Breast epithelium (tissue), 3 donors: ENCODE data around the gene SWI5.
A peak's percentile ranks its signal among the peaks of the same experiment; 100 is the strongest.

ENCODE experiments used
- CTCF ChIP-seq, 3 donors: fragments of 450-650 bp; IDR thresholded peaks; one replicate each; pipeline ENCODE4 v1.5.1; 2016 to 2017; ENCODE audit warnings: antibody characterized with exemption in 3 of 3, mild to moderate bottlenecking in 3 of 3, moderate library complexity in 3 of 3
- POLR2A ChIP-seq: fragments of 450-650 bp; IDR thresholded peaks from one replicate; pipeline ENCODE4 v1.6.1; 2016; ENCODE audit warnings: antibody characterized with exemption, mild to moderate bottlenecking, moderate library complexity

DNA sequence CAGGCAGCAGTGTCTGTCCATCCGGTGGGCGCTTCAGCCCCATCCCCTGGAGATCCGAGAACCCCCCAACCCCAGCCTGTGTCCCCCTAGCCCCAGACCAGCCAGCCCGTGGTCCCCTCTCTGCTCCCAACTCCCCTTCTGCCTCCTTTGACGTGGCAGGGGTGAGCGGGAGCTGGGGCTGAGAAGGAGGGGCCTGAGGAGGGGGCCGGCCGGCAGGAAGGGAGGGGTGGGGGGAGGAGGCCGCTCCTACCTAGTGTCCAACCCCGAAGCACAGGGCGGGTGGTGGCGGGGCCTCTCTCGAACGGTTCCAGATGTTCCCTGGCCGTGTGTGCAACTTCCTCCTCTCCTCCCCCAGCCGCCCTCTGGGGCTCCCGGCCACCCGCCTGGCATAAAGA is 31.2 kb upstream of the SWI5 start:
- TF ChIP-seq CTCF (IDR thresholded peaks at IDR 0.05) (no peak), POLR2A (peak; percentile 26)
